Ovary (tissue), 3 donors: ENCODE data around the gene KIF13A.

ENCODE experiments used
- EP300 ChIP-seq: sonication (generic); formaldehyde crosslinking; IDR thresholded peaks from one replicate; pipeline ENCODE4 v1.6.1; 2017; ENCODE audit warnings: antibody characterized with exemption
- POLR2A ChIP-seq: fragments of 450-650 bp; IDR thresholded peaks from one replicate; pipeline ENCODE4 v1.6.1; 2017; ENCODE audit warnings: antibody characterized with exemption, mild to moderate bottlenecking, moderate library complexity
- TF ChIP-seq, protein P1 (sequence below), 3 donors: fragments of 450-650 bp in 2 of 3; fragments of 200-600 bp in 1 of 3; IDR thresholded peaks; one replicate each; pipeline versions ENCODE4 v1.5.1 to v1.8.0; 2016 to 2022; ENCODE audit warnings: antibody characterized with exemption in 3 of 3, mild to moderate bottlenecking in 1 of 3
- donor health status: DM: no; HTN: no; CAD: no.

DNA sequence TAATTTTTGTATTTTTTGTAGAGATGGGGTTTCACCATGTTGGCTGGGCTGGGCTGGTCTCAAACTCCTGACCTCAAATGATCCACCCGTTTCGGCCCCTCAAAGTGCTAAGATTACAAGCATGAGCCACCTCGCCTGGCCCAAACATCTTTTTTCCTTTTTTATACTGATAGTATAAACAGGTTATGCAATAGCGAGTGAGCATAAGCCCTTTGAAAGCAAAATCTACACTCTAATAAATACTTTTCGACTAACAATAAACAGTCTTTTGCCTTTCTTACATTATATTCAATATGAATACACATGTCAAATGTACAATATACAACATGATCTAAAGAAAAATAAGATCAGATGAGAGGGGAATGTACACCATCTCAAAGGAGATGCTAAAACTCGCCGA lies 38.7 kb downstream of the KIF13A start:
- TF ChIP-seq, protein P1, sequence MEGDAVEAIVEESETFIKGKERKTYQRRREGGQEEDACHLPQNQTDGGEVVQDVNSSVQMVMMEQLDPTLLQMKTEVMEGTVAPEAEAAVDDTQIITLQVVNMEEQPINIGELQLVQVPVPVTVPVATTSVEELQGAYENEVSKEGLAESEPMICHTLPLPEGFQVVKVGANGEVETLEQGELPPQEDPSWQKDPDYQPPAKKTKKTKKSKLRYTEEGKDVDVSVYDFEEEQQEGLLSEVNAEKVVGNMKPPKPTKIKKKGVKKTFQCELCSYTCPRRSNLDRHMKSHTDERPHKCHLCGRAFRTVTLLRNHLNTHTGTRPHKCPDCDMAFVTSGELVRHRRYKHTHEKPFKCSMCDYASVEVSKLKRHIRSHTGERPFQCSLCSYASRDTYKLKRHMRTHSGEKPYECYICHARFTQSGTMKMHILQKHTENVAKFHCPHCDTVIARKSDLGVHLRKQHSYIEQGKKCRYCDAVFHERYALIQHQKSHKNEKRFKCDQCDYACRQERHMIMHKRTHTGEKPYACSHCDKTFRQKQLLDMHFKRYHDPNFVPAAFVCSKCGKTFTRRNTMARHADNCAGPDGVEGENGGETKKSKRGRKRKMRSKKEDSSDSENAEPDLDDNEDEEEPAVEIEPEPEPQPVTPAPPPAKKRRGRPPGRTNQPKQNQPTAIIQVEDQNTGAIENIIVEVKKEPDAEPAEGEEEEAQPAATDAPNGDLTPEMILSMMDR (IDR thresholded peaks at IDR 0.05): no peak
- TF ChIP-seq POLR2A (no peak), EP300 (no peak)
